Activated CD4-positive, CD25-positive, alpha-beta regulatory T cell treated with anti-CD3 and anti-CD28 coated beads, Interleukin-2, amount 50 U/mL, for 72 hours (primary cell): ENCODE data around the gene SGMS1.
"Not testable (repeated sequence)": the region's sequence is repeated elsewhere in the genome, so short reads cannot be mapped to it uniquely, and the experiment has no call there.

Experiments used
- DNase-seq: peaks from one replicate; pipeline ENCODE4 v3.0.0; 2021

Gene SGMS1

DNA sequence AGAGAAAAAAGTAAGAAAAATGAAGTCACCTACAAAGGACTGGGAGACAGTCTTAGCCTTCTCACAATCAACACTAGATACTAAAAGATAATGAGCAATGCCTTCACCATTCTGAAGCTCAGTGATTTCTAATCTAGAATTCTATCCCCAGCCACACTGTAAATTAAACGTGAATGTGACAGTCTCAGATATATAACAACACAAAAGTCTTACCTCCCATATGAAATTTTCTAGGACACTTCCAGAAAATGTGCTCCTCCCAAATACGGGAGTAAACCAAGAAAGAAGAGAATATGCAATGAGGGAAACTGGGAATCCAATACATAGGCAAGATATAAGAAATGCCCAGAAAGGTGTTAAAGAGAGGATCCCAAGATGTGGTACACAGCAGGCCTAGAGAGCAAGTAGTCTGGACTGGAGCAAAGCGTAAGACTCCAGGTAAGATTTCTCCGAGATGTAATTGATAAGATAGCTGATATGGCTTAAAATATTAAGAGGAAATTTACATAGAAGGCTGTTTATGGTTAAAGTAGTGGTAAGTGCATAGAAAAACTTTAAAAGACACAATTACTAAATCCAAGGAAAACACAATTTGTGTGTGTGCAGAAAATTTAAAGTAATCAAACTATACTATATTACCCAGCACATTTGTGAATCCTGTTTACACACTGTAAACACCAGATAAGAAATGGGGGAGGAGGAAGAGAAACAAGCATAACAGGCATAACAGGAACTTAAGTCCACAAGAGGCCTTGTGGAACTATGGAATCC is 44.1 kb downstream of the SGMS1 start:
- DNase-seq, result no peak

DNA sequence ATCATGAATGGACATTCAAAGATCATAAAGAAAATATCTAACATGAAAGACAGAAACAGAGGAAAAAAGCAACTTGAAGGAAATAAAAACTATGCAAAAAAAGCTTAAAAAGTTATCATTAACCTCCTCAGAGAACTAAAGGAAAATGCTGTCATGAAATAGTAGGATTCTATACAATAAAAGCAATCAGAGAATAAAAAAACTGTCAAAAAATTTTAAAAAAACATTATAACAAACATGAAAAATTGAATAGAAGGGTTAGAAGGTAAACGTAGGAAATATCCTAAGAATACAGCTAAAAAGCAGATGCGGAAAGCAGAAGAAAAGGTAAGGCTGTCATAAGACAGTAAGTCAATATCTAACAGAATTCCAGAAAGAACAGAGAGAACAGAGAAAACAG is 44.8 kb downstream of the SGMS1 start:
- no peak for DNase-seq

DNA sequence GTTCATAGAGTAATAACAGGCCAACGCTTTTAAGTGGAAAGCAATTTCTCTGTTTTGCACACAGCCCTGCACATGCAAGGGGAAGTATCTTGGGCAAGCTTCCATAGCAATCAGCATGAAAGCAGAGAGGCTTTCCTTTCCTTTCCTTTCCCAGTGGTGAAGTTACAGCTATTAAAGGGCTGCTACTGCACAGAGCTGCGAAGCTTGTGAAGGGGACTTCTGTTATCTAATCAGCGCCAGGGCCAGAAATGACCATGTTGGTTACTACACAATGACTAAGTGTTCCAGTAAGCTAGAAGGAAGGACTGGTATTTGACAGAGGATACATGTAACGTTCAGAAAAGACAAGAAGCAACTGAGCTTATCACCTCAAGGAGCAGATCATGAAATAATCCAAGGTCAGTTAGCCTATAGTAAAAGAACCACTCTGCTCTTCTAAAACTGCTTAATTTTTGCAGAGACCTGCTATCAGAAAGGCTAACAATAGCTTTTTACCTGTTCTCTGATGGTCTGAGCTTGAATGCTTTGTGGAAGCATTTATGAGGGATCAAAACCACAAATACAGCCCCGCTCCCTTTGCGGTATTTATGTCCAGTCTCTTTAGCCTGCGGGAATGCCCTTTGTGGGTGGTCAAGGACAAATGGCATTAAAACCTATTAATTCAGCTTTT is 45.9 kb downstream of the SGMS1 start:
- no peak for DNase-seq

DNA sequence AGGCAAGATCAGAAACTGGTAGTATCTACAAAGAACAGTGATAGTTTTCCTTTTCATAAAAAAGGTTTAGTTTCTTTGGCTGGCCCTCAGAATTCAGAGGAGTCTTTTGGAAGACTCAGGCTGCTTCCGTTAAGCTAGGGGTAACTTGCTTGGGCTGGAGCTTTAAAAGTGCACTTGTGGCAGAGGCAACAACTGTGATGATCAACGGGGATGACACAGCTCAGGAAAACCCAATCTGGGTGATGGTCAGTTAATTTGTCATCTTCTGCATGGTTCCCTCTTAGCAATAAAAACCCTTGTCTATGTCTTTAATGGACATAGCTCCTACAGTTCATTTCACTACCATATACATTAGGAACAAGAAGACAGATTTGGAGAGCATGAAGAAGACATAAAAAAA is 46.7 kb downstream of the SGMS1 start:
- no peak for DNase-seq

DNA sequence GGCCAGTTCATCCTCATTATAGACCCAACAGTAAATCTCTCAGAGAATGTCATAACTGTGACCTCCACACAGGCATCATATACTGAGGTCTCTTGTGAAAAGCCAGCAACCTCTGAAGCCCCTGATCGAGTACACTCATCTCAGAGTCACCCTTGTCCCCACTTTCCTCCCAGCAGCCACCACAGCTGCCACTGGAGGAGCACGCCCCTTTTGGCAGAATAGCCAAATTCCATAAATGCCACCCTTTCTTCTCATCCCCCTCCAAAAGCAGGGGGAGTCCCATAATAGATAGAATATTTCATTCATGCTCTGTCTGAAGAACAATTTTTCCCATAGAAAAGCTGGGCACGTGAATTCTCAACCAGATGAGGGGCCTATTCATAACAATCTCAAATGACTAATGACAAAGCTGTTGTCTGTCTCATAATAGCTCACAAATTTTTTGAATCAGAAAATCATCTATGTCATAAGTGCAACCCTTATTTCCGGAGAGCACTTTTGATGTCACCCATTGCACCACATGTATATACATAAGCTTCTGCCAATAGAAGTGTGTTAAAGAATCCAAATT is 47.4 kb downstream of the SGMS1 start:
- DNase-seq, result no peak

DNA sequence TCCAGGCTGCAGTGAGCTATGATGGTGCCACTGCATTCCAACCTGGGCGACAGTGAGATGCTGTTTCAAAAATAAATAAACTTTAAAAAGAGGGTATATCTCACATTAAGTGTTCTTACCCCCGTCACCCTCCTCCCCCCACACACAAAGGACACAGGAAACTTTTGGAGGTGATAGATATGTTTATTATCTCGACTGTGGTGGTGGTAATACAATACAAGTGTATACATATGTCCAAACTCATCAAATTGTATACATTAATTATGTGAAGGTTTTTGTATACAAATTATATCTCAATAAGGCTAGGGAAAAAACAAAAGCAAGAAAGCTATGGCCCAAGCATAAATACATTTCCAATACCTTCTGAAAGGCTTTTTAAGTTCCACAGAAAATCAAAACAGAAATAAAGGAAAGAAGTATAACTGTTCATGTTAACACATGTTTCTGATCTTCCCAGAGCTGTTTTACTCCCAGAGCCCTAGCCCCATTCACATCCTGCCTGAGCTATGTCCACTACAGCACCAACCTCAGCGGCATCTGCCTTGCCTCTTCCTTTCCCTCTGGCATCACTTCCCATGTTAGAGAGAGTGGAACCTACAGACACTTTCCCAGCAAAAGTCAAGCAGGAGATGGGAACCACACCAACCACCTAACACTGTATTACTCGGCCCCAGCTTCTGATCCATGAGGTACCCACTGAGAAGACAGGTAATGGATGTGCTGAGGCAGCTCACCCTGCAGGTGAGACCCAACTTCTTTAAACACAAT is 48.1 kb downstream of the SGMS1 start:
- no peak for DNase-seq

DNA sequence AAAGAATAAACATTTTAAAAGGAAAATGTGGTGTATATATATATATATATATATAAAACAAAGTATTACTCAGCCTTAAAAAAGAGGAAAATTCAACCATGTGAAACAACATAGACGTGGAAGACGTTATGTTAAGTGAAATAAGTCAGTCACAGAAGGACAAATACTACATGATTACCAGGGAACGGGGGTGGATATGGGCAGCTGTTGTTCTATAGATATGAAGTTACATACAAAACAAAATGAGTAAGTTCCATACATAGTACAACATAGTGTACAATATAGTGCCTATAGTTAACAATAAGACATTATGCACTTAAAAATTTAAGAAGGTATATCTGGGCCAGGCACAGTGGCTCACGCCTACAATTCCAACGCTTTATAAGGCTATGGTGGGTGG is 48.8 kb downstream of the SGMS1 start:
- DNase-seq, result no peak

DNA sequence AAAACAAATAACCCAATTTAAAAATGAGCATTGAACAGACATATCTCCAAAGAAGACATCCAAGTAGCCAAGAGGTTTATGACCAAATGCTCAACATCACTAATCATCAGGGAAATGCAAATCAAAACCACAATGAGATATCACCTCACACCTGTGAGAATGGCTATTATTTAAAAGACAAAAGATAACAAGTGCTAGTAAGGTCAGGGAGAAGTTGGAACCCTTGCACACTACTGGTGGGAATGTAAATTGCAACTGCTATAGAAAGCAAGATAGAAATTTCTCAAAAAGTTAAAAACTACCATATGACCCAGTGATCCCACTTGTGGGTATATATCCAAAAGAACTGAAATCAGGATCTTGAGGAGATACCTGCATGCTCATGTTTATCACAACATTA is 49.5 kb downstream of the SGMS1 start:
- DNase-seq, result no peak

DNA sequence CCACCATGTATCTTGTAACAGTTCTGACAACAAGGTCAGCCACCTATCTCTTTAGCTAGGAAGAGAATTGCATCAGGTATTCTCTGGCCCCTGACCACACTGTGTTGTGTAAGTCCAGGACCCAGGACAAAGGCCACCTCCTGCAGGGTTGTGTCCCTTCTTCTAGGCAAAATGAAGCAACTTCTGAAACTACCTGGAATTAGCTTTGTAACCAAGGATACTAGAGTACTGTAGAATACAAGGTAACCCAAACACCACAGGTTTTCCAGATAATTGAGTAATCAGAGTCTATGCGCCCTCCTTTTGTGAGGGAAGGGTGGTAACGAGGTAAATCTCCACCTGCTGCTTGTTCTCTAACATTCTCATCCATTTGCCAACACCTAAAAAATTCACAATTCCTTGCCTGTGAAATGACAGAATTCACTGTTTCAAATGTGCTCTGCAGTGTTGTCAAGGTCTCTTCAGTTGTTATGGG is 51.7 kb downstream of the SGMS1 start:
- no peak for DNase-seq

DNA sequence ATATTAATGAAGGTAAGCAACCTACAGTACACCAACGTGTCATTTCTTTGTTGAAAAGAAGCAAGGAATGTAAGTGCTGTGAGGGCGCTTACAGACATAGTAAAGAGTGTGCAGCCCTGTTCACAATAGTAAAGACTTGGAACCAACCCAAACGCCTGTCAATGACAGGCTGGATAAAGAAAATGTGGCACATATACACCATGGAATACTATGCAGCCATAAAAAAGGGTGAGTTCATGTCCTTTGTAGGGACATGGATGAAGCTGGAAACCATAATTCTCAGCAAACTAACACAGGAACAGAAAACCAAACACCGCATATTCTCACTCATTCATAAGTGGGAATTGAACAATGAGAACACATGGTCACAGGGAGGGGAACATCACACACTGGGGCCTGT is 55.0 kb downstream of the SGMS1 start:
- not testable (repeated sequence) for DNase-seq

DNA sequence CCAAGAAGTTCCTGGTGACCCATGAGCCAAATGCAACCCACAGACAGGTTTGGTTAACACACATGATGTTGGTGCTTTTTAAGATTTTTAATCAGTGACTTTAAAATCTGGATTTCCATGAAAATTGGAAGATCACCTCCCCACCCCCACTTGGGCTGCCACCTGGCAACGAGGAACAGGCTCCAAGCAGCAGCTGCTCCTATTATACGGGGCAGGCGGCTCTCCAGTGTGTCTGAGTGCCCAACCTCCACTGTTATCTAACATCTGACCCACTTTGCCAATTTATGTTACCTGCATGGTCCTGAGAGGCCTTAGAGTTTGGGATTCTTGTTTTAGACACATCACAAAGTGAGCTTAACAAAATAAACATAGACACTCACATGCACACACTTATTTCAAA is 56.4 kb downstream of the SGMS1 start:
- DNase-seq, result no peak

DNA sequence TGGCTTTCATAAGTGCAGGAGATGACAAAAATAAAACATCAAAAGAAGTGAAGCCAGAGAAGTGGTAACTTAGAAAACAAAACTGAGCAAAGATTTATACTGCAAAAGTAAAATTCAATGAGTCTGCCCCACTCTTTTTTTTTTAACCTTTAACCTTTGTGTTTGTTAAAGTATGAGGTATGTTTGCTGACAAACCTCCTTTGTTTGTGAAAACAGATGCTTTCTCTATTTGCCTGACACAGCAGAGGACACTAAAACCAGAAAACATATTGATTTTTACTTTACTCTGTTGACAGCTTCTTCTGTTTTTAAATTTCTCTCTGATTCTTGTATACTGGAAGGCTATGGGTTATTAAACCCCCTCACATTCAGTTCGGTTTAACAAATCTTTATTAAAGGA is 57.6 kb downstream of the SGMS1 start:
- DNase-seq, result no peak

DNA sequence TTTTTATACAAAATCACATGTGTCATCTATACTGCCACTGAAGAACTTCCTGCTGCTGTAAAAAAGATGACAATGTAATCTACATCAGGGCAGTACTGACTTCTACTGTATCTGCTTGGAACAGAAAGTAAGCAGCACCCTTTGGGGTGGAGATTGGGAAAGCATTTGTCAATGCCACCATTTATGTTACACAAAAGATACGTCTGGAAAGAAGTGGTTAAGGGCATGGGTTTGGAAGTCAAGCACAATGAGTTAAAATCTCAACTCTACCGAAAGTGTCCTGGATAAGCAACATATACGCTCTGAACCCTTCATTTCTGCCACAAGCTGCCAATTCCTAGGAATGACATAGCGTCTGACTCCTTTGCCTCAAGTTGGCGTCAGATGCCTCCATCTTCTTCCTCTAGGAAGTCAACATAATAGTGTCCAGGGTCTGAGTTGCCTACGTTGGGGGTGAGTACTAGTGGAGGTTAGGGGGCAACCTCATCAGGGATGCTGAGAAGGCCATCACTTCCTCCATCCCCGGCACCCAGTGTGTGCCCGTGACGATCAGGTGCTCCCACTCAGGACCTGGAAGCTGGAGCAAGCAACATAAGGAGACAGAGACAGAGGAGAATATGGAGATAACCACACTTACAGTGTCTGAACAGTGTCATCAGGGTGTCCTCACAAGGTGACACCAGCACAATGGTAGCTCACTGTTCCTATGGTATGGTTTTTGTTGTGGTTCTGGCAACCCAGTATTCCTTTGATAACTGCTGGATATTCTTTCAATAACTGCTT is 58.3 kb downstream of the SGMS1 start:
- no peak for DNase-seq

DNA sequence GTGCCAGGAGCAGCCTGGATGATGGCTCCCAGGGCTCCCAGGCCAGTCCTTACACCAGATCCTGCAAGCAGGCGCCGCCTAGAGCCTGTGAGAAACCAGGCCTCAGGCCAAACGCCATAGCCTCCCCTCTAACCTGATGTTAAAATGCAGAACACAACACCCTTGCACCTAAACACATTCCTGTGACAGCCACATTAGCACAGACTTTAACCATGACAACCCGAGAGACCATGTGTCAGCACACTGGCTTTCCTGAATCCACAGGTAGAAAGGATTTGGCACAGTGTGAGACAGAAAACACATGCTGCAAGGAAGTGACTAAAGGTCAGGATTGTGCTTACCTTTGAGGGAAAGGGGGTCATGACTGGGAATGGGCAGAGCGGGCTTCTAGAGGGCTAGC is 59.9 kb downstream of the SGMS1 start:
- no peak for DNase-seq

DNA sequence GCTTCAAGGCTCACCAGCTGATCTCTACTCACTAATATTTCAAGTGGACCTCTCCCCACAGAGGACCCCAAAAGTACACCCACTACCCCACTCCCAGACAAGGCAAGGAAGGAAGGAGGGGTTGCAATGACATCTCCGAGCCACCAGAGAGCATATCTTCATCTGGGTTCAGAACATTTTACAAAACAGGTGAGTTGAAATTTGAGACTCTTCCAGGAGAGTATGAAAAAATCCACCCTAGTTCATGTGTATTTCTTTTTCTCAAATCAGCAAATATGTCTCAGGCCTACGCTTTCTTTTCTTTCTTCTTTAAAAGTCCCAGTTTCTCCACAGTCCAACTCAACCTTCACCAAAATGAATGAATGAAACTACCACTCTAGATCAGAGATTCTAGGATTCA is 61.9 kb downstream of the SGMS1 start:
- DNase-seq, result no peak

DNA sequence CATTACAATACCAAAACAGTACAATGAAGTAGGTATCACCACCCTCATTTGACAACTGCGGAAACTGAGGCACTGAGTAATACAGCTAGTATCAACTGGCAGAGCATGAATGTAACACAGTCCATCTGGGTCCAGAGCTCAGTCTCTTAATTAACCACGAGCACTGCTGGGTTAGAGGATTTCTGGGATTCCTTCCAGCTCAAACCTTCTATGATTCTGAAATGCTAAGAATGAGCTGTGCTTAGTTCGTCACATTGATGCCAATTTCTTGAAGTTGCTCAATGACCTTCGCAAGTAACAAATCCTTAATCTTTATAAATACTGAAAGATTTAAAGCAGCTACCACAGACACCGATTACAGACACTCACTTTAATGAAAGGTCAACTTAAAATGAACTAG is 62.5 kb downstream of the SGMS1 start:
- DNase-seq, result no peak

DNA sequence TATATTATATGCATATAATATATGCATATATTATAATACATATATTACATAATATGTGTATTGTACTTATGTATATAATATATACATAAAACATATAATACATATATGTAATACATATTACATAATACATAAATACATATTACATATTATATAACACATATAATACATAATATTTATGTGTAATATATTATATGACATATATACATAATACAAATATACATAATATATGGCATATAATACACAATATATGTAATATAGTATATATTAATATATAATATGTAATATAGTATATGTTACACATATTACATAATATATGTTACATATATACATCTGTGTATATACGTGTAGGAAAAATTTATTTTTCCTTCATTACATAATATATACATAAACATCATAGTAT is 63.4 kb downstream of the SGMS1 start:
- no peak for DNase-seq

DNA sequence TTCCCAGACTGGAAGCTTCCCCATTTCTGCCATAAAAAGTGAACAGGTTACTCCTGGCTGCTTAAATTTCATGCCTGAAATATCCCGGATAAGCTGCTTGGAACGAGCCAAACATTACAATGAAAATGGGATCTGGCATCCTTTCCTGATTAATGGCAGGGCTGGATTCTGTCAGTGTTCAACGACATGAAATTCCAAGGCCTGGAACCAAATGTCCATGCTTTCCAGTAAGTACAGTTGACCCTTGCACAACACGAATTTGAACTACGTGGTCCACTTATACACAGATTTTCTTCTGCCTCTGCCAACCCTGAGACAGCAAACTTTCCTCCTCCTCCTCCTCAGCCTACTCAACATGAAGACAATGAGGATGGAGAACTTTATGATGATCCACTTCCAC is 65.4 kb downstream of the SGMS1 start:
- DNase-seq, result no peak

DNA sequence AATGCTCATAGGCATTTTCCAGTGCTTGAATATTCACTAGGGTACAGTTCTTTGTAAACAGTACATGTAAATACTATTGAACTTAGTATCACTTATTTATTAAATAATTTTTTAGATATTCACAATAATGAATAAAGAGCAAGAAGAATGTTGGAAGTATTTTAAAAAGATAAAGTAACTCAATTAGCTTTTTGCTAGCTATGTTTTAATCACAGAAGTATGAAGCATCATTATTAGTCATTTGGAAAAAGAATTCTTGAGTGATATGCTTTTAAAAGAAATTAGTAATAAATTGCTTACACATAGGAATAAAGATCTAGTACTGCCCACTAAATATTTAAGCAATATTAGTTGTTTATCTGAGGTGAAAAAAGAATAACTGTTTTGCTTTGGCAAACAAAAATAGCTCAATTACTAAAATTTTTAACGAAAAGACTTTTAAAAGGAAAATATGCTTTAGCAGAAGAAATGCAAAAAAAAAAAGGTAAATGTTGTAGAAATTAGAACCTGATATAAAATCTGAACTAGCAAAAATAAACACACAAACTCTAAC is 66.5 kb downstream of the SGMS1 start:
- no peak for DNase-seq

DNA sequence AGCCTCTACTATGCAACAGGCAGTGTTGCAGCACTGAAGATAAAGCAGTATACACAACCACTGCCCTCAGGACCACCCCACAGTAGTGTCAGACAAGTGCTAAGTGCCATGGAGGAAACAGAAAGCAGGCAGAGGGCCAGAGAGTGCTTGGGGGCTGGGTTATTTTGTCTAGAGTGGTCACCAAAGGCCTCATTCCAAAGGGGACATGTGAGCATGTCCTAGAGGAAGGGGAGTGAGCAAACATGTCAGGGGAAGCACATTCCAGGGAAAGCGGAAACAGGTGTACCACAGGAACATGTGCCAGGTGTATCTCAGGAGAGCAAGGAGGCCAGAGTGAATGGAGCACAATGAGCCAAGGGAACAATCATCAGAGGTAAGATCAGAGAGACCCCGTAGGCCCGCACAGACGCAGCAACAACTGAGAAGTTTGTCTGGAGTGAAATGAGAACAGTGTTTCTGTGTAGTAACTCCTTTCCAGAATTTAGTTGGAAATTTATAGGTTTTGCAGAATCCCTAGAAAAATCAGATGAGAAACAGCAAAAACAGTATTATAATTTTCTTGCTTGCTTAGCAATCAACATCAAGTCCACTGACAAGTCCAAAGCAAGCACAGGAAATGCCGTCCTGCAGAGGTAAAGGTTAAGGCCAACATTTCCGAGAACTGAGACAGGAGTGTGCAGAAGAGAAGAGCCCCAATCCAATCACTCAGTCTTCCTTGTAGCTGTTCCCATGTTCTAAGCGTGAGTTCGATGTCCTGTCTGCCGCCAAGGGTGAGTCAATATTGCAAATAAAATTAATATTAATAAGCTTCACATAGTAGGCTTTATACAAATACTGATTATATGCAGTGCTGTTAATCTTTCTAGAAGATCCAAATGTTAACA is 67.3 kb downstream of the SGMS1 start:
- no peak for DNase-seq

DNA sequence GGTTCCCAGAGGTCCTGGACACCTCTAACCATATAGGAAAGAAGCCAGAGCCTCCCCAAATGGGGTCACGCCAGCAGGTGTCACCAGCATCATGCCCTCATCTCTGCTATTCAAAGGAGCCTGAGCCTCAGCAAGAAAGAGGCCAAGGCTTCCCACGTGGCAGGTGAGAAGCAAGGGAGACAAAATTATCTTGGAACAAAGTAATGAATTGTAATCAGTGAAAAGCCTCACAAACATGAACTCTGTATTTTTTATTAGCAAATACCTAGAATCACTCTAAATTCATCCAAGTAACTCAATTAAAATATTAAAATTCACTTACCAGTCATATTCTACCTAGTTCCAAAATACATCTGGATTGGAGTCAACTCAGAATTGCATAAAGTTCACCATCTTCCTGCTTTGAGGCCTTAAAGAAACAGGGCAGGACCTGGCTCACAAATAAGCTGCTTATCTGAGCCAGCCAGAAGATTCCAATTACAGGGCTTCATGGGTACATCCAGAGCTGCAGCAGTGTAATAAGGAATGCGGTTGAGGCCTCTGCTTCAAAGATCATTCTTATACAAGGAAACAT is 68.7 kb downstream of the SGMS1 start:
- no peak for DNase-seq
